HepG2 (cell line): ENCODE data around the gene CARS2. TPM values are rescaled to one million over a fixed set of nuclear protein-coding genes. Genes with fewer than 3 reads are reported as not detected.

Experiments used
- AGO1 ChIP-seq: fragments of 200-400 bp; formaldehyde crosslinking; IDR thresholded peaks from 2 replicates; pipeline ENCODE4 v1.6.1; 2017; ENCODE audit warnings: mild to moderate bottlenecking, low read depth, low read length, moderate library complexity; ENCODE audit not compliant: poor library complexity, severe bottlenecking
- AKAP8 ChIP-seq: sonication (generic); formaldehyde crosslinking; IDR thresholded peaks from 2 replicates; pipeline ENCODE4 v1.5.1; 2020; ENCODE audit warnings: mild to moderate bottlenecking, missing genetic modification reagents
- DZIP1 ChIP-seq: sonication (generic); formaldehyde crosslinking; IDR thresholded peaks from 2 replicates; pipeline ENCODE4 v1.5.0; 2020; ENCODE audit warnings: mild to moderate bottlenecking, missing genetic modification reagents
- HBP1 ChIP-seq: IDR thresholded peaks from 2 replicates; pipeline ENCODE4 v1.6.1; 2016; ENCODE audit warnings: low read depth, control low read depth
- IRF9 ChIP-seq: sonication (generic); formaldehyde crosslinking; IDR thresholded peaks from 2 replicates; pipeline ENCODE4 v1.8.0; 2022; ENCODE audit warnings: missing genetic modification reagents, mild to moderate bottlenecking, borderline replicate concordance
- ISL2 ChIP-seq: sonication (generic); formaldehyde crosslinking; IDR thresholded peaks from 2 replicates; pipeline ENCODE4 v1.5.0; 2020; ENCODE audit warnings: missing genetic modification reagents
- KLF15 ChIP-seq: sonication (generic); formaldehyde crosslinking; IDR thresholded peaks from 2 replicates; pipeline ENCODE4 v1.8.1; 2023; ENCODE audit warnings: borderline replicate concordance, mild to moderate bottlenecking, inconsistent platforms, missing genetic modification reagents, mixed read lengths
- PAX8 ChIP-seq: sonication (generic); formaldehyde crosslinking; IDR thresholded peaks from 2 replicates; pipeline ENCODE4 v1.8.0; 2022; ENCODE audit warnings: mild to moderate bottlenecking, missing genetic modification reagents, borderline replicate concordance
- POGZ ChIP-seq: sonication (generic); formaldehyde crosslinking; IDR thresholded peaks from 2 replicates; pipeline ENCODE4 v1.4.0; 2020; ENCODE audit warnings: mild to moderate bottlenecking, missing genetic modification reagents
- ZBTB33 ChIP-seq: sonication (generic); formaldehyde crosslinking; IDR thresholded peaks from 2 replicates; pipeline ENCODE4 v1.4.0; 2020; ENCODE audit warnings: missing genetic modification reagents
- ZC3H4 ChIP-seq: sonication (generic); formaldehyde crosslinking; IDR thresholded peaks from 2 replicates; pipeline ENCODE4 v1.4.0; 2020; ENCODE audit warnings: missing genetic modification reagents, borderline replicate concordance
- ZFP90 ChIP-seq: sonication (generic); formaldehyde crosslinking; IDR thresholded peaks from 2 replicates; pipeline ENCODE4 v1.8.0; 2022; ENCODE audit warnings: missing genetic modification reagents, mild to moderate bottlenecking, inconsistent platforms, borderline replicate concordance
- ZHX1 ChIP-seq: sonication (generic); formaldehyde crosslinking; IDR thresholded peaks from 2 replicates; pipeline ENCODE4 v1.8.1; 2022; ENCODE audit warnings: low read depth, mild to moderate bottlenecking, missing genetic modification reagents
- ZNF235 ChIP-seq: sonication (generic); formaldehyde crosslinking; IDR thresholded peaks from 2 replicates; pipeline ENCODE4 v1.8.1; 2023; ENCODE audit warnings: mild to moderate bottlenecking, missing genetic modification reagents, borderline replicate concordance
- ZNF710 ChIP-seq: sonication (generic); formaldehyde crosslinking; IDR thresholded peaks from 2 replicates; pipeline ENCODE4 v1.5.0; 2020; ENCODE audit warnings: mild to moderate bottlenecking, missing genetic modification reagents, borderline replicate concordance
- polyA plus RNA-seq, 8 experiments: library from polyadenylated mRNA; depleted of rRNA in 3 of 8; stranded (reverse) in 7 of 8; unstranded in 1 of 8; fragments of >200 nt; fragmentation: Illumina TruSeq in 4 of 8; extraction: Trizol in 4 of 8; gene quantifications; 2 replicates each; pipeline versions ENCODE4 v1.2.1 to v1.2.3, GENCODE V29; 2011 to 2016; ENCODE audit warnings: low read depth in 4 of 8, missing spikeins in 1 of 8, mixed read lengths in 1 of 8; ENCODE audit not compliant: insufficient read depth in 1 of 8
- total RNA-seq, 5 experiments: library from RNA; depleted of rRNA; stranded (reverse); fragments of >200 nt; fragmentation: Illumina TruSeq; extraction: Trizol; gene quantifications; 2 replicates each; pipeline ENCODE4 v1.2.3, GENCODE V29; 2016; ENCODE audit warnings: low read depth in 1 of 5

CARS2 gene
- total and polyA plus RNA-seq, 2 of the 13 experiments (the other 11 are each of a cell fraction or from before 2014, with no cell fraction given): 41.1 to 59.3 TPM

GRCh38 chr13:110714797-110715394, 9.0 kb upstream of the CARS2 start (continued):
- TF ChIP-seq ZNF235 (CRISPR knock-in tag) (no peak), ISL2 (CRISPR knock-in tag) (no peak), AKAP8 (CRISPR knock-in tag) (0 out of 2 replicates have a peak, but pooled peaks have one; percentile 62), ZNF710 (CRISPR knock-in tag) (no peak), ZFP90 (CRISPR knock-in tag) (0 out of 2 replicates have a peak, but pooled peaks have one; percentile 62), ZHX1 (CRISPR knock-in tag) (no peak), ZC3H4 (CRISPR knock-in tag) (no peak), POGZ (CRISPR knock-in tag) (no peak; the same call in 1 of the 2 replicates), AGO1 (no peak), HBP1 (CRISPR knock-in tag) (peak; percentile 72), IRF9 (CRISPR knock-in tag) (0 out of 2 replicates have a peak, but pooled peaks have one; percentile 29), KLF15 (CRISPR knock-in tag) (no peak), DZIP1 (CRISPR knock-in tag) (no peak), PAX8 (no peak), ZBTB33 (CRISPR knock-in tag) (no peak)
